ENCODE measurements around the gene AHCYL2. TPM values are rescaled to one million over a fixed set of nuclear protein-coding genes. Genes with fewer than 3 reads are reported as not detected.
A peak's percentile ranks its signal among the peaks of the same experiment; 100 is the strongest.

AHCYL2 gene
- polyA plus RNA-seq, 3 donors: 10.7 to 14.6 (median 12.1) TPM

GRCh38 chr7:129255800-129256199, 31.0 kb downstream of the AHCYL2 start:
- Mint-ChIP-seq H3K27me3 (ENCODE audit: low read depth in 3 of 3) (peaks cover 0 to under 1% (median 0%) of the 10 kb centered on the region in 3 donors), H3K27ac (peak overlapping the region in 4 of 7 donors; percentile 22 to 76 (median 64)), H3K4me3 (no peak overlapping the region), H3K4me1 (peaks cover 35% of the 10 kb centered on the region), H3K36me3 (no peaks in the 10 kb centered on the region), H3K9me3 (no peaks in the 10 kb centered on the region)
- intact Hi-C loops (cut with micrococcal nuclease): no loop called here
- Histone ChIP-seq H3K9ac (ENCODE audit: insufficient read depth, low read length, poor library complexity, severe bottlenecking) (no peak overlapping the region), H3K79me2 (ENCODE audit: insufficient read depth, low read length) (peaks cover 7% of the 10 kb centered on the region), H4K20me1 (ENCODE audit: insufficient read depth, low read length) (no peaks in the 10 kb centered on the region), H3K27ac (ENCODE audit: low read depth in 1 of 2, low read length in 2 of 2) (no peak overlapping the region), H2AFZ (ENCODE audit: insufficient read depth, low read depth, low read length, poor library complexity, severe bottlenecking) (no peak overlapping the region), H3K9me3 (replicated peaks in 1 of 2; ENCODE audit: control insufficient read depth in 1 of 2, insufficient read depth in 1 of 2, low read length in 2 of 2) (no peaks in the 10 kb centered on the region), H3K27me3 (ENCODE audit: control insufficient read depth in 2 of 2, insufficient read depth in 2 of 2, low read length in 2 of 2) (no peaks in the 10 kb centered on the region), H3K4me1 (ENCODE audit: control insufficient read depth in 1 of 2, insufficient read depth in 2 of 2, low read length in 2 of 2) (peaks cover 17 to 28% of the 10 kb centered on the region in 2 donors), H3K36me3 (replicated peaks in 1 of 2; ENCODE audit: control insufficient read depth in 1 of 2, insufficient read depth in 2 of 2, low read length in 2 of 2) (no peaks in the 10 kb centered on the region), H3K4me2 (replicated peaks; ENCODE audit: extremely low read depth, low read length, poor library complexity, severe bottlenecking) (no peak overlapping the region), H3K4me3 (replicated peaks in 1 of 3; ENCODE audit: low read depth in 2 of 3, low read length in 3 of 3) (no peak overlapping the region)
- WGBS (ENCODE audit: insufficient coverage): 17% methylated on average over 1 of the region's 4 CpGs
- DNase-seq: peak in 1 of 3 donors; percentile 11
- no peak for TF ChIP-seq CTCF (IDR thresholded peaks at IDR 0.05)

GRCh38 chr7:129256221-129256620, 31.4 kb downstream of the AHCYL2 start:
- intact Hi-C loops (cut with micrococcal nuclease): no loop called here

More at GRCh38 chr7:129256221-129256620, 31.4 kb downstream of the AHCYL2 start:
- no peak overlapping the region for H3K27ac ChIP-seq (ENCODE audit: low read depth in 1 of 2, low read length in 2 of 2)
- no peaks in the 10 kb centered on the region for H3K9me3 ChIP-seq (replicated peaks in 1 of 2; ENCODE audit: control insufficient read depth in 1 of 2, insufficient read depth in 1 of 2, low read length in 2 of 2)
- H3K9ac ChIP-seq (ENCODE audit: insufficient read depth, low read length, poor library complexity, severe bottlenecking): no peak overlapping the region
- H3K79me2 ChIP-seq (ENCODE audit: insufficient read depth, low read length): peaks cover 6% of the 10 kb centered on the region
- peaks cover 35% of the 10 kb centered on the region for H3K4me1 Mint-ChIP-seq
- H3K9me3 Mint-ChIP-seq: no peaks in the 10 kb centered on the region
- H3K4me2 ChIP-seq (replicated peaks; ENCODE audit: extremely low read depth, low read length, poor library complexity, severe bottlenecking): no peak overlapping the region
- no peak for DNase-seq
- H3K27ac Mint-ChIP-seq: peak overlapping the region in 3 of 7 donors; percentile 22 to 76 (median 69)
- no peaks in the 10 kb centered on the region for H3K36me3 ChIP-seq (replicated peaks in 1 of 2; ENCODE audit: control insufficient read depth in 1 of 2, insufficient read depth in 2 of 2, low read length in 2 of 2)
- no peaks in the 10 kb centered on the region for H3K27me3 ChIP-seq (ENCODE audit: control insufficient read depth in 2 of 2, insufficient read depth in 2 of 2, low read length in 2 of 2)
- TF ChIP-seq CTCF (IDR thresholded peaks at IDR 0.05): no peak
- peaks cover 17 to 28% of the 10 kb centered on the region in 2 donors for H3K4me1 ChIP-seq (ENCODE audit: control insufficient read depth in 1 of 2, insufficient read depth in 2 of 2, low read length in 2 of 2)
- no peak overlapping the region for H3K4me3 ChIP-seq (replicated peaks in 1 of 3; ENCODE audit: low read depth in 2 of 3, low read length in 3 of 3)
- no peaks in the 10 kb centered on the region for H3K27me3 Mint-ChIP-seq (ENCODE audit: low read depth in 3 of 3)
- no peaks in the 10 kb centered on the region for H4K20me1 ChIP-seq (ENCODE audit: insufficient read depth, low read length)
- no peak overlapping the region for H3K4me3 Mint-ChIP-seq
- H2AFZ ChIP-seq (ENCODE audit: insufficient read depth, low read depth, low read length, poor library complexity, severe bottlenecking): no peak overlapping the region
- no peaks in the 10 kb centered on the region for H3K36me3 Mint-ChIP-seq
- WGBS (ENCODE audit: insufficient coverage): no CpG with 5 or more reads among the region's 2 CpGs
